ENCODE results near the gene PDPN.

PDPN gene

GRCh38 chr1:13619909-13620308, 36.3 kb downstream of the PDPN start:
- DNase-seq = no peak

DNA sequence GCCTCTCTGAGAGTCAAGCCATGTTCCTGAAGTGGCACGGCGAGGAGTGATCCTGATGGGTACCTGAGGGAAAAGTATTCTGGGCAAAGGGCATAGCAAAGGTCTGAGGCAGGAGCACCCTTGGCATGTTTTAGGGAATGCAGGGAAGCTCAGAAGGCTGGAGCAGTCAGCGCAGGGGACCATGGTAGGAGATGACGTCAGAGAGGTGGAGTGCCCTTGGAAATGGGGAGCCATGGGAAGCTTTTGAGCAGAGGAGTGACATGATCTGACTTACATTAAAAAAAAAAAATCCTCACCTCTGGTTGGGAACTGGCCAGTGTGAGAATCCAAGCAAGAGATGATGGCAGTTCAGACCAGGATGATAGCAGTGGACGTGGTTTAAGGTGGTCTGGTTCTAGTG, 37.2 kb downstream of the PDPN start:
- DNase-seq = no peak

DNA sequence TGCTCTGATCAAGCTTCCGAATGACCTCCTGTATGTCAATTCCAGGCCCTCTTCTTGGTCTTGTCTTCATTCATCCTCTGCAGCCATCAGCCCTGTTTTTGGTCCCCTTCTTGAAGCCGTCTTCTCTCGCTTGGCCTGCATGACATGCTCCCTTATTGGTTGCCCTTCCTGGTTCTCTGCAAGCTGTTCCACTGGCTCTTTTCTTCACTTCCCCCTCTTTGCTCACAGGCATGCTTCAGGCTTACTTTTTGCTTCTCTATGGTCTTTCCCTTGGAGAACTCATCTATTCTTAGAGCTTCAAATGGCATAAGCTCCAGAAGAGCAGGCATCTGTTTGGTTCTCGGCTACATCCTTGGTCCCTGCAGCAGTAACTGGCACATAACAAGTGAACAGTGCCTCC, 38.8 kb downstream of the PDPN start:
- no peak for DNase-seq

DNA sequence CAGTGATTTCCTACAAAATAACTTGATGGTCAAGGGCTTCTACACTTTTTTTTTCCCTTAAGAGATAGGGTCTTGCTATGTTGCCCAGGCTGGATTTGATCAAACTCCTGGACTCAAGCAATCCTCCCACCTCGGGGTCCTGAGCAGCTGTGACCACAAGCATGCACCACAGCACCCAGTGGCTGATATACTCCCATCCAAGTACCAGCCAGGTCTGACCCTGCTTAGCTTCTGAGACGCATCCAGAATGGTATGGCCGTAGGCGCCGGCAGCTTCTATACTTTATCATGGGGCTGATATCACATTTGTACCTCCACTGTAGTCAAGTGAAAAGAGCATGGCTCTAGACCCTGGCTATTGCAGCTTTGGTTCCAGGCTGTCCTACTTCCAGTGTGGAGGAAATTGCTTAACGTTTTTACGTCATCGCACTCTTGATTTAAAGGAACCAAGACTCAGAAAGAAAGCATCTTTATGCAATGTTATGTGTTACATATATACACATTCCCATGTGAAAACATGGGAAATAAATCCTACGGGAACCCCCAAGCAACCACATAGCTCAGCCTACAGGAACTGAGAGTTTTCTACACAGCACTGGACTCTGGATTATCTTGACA, 39.5 kb downstream of the PDPN start:
- no peak for DNase-seq

DNA sequence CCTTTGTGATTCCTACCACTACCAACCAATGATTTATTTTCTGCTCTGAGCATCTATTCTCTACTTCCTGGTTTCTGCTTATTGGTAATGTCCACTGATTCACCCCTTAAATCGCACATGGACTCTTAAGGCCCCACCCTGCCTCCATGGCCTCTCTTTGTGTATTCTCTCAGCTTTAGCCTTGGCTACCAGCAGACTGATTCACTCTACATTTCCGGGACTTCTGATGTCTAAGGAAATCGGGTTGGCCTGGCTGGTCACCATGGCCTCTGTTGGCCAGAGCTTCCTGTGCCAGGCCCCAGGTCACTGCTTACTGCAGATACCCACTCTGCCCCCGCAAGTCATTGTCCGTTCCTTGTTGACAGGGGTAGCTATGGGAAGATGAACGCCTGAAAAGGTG, 40.9 kb downstream of the PDPN start:
- DNase-seq = no peak

DNA sequence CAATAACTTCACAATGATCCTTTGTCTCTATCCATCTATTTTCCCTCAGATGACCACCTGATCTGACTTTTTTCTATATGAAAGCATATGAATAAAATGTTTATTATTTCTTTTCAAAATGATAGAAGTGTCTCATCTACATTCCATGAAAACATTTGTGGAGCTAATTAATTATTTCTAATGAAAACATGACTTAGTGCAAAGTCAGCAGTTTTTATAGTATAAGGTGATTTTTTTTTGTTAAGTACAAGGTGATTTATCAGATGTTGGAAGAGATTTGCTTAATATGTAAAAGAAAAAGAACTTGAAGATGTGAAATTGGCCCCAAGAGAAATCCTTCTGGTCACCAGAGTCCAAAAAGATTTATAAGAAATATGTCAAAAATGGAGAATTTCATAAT, 43.5 kb downstream of the PDPN start:
- DNase-seq = no peak

DNA sequence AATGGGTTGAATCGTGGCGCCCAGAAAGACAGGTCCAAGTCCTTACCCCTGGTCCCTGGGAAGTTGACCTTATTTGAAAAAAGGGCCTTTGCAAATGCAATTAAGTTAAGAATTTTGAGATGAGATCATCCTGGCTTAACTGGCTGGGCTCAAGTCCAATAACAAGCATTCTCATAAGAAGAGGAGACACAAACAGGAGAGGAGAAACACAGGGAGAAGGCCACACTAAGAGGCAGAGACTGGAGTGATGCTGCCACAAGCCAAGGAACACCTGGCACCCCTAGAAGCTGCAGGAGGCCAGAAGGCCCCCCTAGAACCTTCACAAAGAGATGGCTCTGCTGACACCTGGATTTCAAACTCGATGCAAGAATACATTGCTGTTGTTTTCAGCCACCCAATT, 44.6 kb downstream of the PDPN start:
- DNase-seq = no peak

- no peak for DNase-seq
Measured at GRCh38 chr1:13628711-13629110, 45.1 kb downstream of the PDPN start.

GRCh38 chr1:13642306-13643004, 58.8 kb downstream of the PDPN start:
- no peak for DNase-seq

- no peak for DNase-seq
Measured at GRCh38 chr1:13643017-13643416, 59.4 kb downstream of the PDPN start.

DNA sequence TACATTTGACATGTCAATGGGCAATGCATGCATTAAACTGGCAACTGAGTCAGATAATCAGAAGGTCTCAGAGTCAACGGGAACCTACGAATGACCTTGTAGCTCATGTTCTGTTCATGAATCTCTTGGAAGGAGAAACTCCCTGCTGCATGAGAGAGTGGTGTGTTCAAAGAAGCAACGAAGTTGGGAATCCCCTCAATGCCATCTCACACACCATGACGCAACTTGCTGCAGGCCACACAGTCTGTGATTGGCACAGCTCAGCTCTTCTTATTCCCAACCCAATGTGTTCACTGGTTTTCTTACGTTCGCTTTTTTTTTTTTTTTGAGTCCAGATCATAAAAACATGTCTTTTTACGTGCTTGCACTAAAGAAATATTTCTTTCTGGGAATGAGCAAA, 62.9 kb downstream of the PDPN start:
- DNase-seq = no peak

- no peak for DNase-seq
Measured at GRCh38 chr1:13651279-13651678, 67.6 kb downstream of the PDPN start.

DNA sequence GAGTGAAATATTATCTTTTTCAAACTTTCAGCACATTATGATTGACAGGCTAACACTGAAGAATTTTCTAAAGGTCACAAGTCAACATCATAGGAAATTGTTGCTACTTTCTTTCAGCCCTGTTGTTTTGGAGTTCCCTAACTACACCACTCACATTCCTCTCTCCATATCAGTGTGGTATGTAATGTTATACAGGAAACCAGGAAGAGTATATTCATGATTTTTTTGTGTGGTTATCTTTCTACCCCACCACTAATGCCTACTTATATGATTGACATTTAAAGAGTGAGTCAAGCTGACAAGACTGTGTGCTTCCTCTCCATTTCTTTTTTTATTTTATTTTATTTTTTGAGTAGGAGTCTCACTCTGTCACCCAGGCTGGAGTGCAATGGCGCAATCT, 68.6 kb downstream of the PDPN start:
- DNase-seq = no peak

DNA sequence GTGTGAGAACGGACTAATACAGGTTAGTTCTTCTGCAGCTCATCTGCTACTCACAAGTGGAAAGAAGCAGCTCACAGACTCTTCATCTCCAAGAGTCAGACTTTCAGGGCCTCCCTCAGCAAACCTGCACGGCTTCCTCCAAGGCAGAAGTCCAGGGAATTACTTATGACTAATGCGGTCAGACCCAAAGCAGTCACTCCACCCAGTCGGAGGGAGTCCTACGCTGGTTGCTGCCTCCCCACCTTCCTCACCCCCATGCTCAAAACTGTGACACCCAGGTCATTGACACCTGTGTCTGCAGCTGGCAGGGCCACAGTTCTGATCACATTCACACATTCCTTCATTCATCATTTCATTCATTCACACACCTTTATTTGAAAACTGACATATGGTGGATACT, 77.9 kb downstream of the PDPN start:
- no peak for DNase-seq

GRCh38 chr1:13662493-13662892, 78.9 kb downstream of the PDPN start:
- DNase-seq = no peak

GRCh38 chr1:13663969-13664368, 80.3 kb downstream of the PDPN start:
- DNase-seq = no peak

GRCh38 chr1:13664451-13664850, 80.8 kb downstream of the PDPN start:
- no peak for DNase-seq

DNA sequence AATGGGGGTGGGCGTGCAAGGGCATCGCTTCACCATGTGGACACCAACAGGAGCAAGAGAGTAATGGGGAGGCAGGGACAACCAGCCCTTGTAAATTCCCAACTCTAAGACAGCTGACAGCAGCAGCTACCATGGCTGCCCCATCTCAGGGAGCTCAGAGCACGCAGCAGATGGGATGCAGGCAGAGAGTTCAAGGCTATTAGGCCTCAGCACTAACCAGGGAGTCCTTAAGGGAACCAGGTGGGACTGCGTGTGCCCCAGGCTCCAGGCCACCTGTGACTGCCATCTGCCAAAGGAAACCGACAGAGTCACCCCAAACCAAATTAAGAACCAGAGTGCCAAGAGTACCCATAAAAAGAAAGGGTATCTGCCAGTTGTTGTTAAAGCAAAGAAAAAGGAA, 82.7 kb downstream of the PDPN start:
- DNase-seq = no peak

All from NK-92 treated with Interleukin-12 subunit alpha and Interleukin-12 subunit beta, amount 100 ng/mL, for 24 hours (cell line).